Uterus (tissue), 2 donors: Measurements from ENCODE around the gene ZEB1.

ENCODE experiments used
- POLR2A ChIP-seq, 2 donors: fragments of 450-650 bp; IDR thresholded peaks; one replicate each; pipeline ENCODE4 v1.6.1; 2016; ENCODE audit warnings: antibody characterized with exemption in 2 of 2, mild to moderate bottlenecking in 1 of 2, moderate library complexity in 1 of 2
- TF ChIP-seq, protein P1 (sequence below), 4 experiments: fragments of 200-600 bp in 2 of 4; fragments of 450-650 bp in 2 of 4; sonication (generic) in 2 of 4; IDR thresholded peaks; one replicate each; pipeline ENCODE4 v1.5.1; 2016 to 2019; ENCODE audit warnings: antibody characterized with exemption in 4 of 4, mild to moderate bottlenecking in 2 of 4, moderate library complexity in 1 of 4

GRCh38 chr10:31490858-31491504 lies 172.0 kb downstream of the ZEB1 start:
- TF ChIP-seq POLR2A (IDR thresholded peaks at IDR 0.05) = no peak
- TF ChIP-seq, protein P1, sequence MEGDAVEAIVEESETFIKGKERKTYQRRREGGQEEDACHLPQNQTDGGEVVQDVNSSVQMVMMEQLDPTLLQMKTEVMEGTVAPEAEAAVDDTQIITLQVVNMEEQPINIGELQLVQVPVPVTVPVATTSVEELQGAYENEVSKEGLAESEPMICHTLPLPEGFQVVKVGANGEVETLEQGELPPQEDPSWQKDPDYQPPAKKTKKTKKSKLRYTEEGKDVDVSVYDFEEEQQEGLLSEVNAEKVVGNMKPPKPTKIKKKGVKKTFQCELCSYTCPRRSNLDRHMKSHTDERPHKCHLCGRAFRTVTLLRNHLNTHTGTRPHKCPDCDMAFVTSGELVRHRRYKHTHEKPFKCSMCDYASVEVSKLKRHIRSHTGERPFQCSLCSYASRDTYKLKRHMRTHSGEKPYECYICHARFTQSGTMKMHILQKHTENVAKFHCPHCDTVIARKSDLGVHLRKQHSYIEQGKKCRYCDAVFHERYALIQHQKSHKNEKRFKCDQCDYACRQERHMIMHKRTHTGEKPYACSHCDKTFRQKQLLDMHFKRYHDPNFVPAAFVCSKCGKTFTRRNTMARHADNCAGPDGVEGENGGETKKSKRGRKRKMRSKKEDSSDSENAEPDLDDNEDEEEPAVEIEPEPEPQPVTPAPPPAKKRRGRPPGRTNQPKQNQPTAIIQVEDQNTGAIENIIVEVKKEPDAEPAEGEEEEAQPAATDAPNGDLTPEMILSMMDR (IDR thresholded peaks at IDR 0.05) = peak in 1 of 4 experiments; percentile 18
